Fibroblast of the conjunctiva (primary cell): ENCODE data around the gene KNCN.

Source experiments
- DNase-seq: peaks from one replicate; pipeline ENCODE4 v3.0.0-alpha.2; 2010; ENCODE audit warnings: low read depth

Gene KNCN

DNA sequence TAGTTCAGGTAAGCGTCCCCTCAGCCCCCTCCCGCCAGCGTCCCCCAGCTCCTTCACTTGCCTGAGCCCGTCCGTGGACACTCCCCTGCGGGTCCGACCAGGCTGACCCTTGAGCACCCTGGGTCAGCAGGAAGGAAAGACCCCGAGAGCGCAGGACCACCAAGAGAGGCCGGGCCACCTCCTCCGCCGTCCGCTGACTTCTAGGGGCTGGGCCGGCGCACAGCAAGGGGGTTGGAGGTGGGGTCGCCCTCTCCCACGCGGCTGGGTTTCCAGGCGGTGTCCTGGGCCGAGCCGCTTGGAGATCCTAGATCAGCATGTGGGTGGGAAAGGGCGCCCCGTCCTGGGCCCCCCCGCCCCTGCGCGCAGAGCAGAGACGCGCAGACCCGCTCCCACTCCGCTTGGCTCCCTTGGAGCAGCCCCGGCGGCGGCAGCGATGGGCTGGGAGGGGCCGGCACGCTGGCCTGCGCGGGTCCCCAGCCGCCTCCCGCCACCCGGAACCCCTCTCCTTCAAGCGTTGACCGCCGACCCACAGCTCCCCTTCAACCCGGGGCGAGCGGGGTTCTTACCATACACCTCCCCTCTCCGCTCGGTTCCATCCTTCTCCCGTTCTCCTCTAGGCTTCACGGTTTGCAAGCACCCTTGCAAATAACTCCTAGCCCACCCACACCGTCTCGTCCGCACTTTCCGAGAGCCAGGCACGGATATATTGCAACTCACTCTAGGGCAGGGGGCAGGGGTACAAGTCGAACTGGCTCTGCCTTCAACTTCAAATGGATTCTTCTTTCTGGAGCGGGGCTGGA lies 7.5 kb downstream of the KNCN start:
- no peak for DNase-seq

DNA sequence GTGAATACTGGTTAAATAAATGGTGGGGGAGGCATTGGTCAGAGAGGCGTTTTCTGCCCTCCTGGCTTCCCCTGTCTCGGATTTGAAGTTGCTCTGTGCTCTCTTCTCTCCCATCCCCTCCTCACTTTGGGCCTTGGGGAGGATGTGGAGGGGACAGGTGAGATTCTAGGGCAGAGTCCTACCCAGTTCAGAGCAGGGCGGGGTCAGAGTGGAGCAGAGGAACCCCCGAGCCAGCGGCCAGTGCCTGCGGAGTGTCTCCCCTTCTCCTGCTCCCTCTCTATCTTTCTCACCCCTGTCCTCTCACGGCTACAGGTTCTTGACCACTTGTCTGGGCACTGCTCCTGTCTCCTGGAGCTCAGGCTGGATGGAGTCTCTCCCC lies 8.1 kb downstream of the KNCN start:
- DNase-seq: no peak

DNA sequence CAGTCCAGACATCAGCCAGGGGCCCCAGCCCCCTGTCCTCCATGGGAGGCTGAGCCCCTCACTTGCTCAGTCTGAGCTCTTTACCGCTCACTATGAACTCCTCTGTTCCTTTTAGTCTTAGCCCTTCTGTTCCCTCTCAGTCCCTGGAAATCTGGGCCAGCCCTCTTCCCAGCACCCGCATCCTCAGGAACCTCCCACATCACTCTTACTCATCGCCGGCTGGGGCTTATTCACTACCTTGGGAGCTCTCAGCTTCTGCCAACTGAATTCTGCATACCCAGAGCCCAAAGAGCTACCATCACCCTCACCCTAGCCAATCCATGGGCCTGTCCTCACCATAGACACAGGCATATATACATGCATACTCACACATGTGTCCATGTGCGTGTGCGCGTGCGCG lies 11.5 kb downstream of the KNCN start:
- DNase-seq: peak; percentile 29

DNA sequence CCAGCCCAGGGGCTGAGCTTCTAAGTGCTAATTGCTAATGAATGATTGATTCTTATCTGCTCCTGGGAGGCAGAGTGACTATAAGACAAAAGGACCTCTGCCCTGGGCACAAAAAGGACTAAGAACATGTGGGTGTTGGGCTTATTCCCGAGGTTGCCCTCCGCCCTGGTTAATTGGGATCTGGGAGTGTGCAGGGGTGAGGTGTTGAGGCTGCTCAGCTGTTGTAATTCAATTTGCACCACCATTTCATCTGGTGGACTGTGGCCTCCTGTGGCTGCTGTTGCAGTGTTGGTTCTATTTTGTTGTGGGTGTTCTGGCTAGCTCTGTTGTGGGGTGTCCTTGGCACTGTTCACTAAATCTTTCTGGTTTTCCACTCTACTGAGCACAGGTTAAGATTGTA lies 13.3 kb downstream of the KNCN start:
- DNase-seq: no peak

DNA sequence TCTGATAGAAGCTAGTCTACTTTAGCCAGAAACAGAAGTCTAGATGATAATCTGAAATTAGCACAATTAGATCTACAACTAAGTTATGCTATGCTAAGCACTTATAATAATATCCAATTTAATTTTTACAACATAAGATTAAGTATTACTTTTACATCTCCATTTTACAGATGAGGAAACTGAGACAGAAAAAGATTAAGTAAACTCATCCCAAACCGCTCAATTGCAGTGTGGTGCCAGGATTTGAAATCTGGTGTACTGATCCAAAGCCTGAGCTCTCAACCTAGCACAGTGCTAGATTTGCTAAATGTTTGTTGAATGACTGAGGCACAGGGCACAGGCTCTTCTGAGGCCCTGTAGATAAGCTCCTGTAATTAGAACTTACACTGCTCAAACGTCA lies 13.8 kb downstream of the KNCN start:
- DNase-seq: no peak

DNA sequence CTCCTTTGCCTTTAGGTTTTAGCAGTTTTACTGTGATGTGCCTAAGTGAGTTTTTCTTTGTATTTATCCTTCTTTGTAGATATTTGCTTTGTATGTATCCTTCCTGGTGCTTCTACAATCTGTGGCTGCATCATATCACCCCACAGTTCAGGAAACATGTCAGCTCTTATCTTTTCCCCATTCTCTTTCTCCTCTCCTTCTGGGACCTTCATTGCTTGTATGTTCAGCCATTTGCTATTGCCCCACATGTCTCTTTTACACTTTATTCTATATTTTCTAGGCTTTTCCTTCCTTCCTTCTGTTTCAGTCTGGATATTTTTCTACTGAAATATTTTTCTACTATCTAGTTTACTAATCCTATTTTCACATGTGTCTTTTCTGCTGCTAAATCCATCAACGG lies 14.9 kb downstream of the KNCN start:
- no peak for DNase-seq

DNA sequence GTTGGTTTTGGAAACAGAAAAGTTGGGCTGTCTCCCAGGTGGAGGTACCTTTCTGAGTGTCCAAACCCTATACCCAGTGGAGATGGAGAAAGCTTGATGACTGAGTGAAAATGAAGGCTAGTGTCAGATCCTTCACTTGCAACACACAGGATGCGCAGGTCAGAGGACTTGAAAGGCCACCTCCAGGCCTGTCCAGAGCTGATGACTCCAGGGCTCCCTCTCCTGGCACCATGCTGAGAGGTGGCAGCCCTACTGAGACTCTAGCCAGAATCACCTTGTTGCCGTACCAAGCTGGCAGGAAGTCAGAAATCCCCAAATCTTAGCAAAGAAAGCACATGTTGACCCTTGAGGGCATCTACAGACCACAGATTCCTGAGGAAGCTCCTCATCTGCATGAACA lies 16.4 kb downstream of the KNCN start:
- DNase-seq: no peak

DNA sequence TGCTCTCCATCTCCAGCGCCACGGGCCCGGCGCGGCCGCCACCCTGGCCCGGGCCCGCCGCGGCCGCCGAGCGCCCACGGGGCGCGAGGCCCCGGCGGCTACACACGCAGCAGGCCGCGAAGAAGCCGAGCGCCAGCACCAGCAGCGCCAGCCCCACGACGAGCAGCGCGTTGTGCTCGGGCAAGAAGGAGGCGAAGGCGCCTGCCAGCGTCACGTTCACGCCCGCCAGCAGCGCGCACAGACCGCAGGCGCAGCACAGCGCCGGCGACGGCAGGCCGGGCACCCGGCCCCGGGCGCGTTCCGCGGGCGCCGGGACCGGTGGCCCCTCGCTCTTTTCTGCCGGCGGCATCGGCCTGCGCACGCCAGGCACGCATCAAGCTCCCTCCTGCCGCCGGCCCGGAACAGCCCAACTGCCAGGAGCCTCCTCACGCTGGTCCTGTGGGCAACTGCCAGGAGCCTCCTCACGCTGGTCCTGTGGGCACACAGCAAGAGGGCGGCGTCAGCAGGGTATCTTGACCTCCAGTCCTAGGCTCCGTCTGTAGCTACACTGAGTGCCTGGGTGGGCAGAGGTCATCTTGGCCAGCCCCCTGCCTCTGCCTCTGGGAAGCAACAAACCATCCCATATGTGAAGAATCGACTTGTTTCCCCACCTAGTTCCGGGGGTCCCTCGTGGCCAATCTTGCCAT lies 18.1 kb downstream of the KNCN start:
- no peak for DNase-seq

DNA sequence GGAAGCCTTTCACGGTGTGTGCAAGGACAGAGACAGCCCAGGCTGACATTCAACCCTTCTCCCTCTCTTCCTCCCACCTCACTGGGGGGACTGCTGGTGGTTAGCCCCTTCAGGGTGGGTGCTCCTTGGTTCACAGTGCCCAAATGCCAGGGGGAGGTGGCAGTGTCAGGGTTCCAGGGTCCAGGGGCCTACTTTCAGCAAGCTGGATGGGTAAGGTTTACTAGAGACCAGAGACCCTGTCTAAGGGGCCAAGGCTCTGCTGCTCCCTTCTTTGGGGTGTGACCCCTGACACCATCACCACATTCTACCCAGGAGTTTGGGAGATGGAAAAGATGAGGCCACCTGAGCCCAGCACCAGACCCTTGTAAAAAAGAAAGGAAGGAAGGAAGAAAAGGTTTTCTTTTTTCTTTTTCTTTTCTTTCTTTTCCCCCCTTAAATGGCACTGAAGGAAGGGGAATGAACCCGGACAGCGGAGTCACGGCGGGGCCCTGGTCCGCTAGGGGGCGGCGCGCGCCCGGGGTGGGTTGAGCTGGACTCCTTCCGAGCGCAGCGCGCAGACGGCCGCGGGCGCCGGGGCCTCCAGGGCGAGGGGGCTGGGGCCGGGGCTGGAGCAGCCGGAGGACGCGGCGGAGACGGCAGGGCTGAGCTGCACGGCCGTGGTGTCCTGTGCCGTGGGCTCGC lies 18.8 kb downstream of the KNCN start:
- no peak for DNase-seq

DNA sequence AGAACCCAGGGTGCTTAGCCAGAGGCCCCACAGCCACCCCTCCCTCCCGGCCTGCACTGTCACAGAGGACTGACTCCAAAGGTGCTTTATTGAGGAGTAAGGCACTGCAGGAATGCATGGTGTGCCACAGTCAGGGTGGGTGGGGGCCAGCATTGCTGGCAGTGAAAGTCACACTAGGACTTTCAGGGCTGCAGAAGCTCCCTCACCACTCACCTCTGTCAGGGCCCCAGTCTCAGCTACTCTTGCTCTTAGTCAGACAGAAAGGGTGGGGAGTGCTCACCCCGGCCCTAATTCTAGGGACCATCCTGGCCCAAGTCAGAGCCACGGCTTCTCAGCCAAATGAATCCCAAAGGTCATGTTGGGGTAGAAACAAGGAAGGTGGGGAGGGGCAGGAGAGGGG lies 19.4 kb downstream of the KNCN start:
- DNase-seq: no peak

DNA sequence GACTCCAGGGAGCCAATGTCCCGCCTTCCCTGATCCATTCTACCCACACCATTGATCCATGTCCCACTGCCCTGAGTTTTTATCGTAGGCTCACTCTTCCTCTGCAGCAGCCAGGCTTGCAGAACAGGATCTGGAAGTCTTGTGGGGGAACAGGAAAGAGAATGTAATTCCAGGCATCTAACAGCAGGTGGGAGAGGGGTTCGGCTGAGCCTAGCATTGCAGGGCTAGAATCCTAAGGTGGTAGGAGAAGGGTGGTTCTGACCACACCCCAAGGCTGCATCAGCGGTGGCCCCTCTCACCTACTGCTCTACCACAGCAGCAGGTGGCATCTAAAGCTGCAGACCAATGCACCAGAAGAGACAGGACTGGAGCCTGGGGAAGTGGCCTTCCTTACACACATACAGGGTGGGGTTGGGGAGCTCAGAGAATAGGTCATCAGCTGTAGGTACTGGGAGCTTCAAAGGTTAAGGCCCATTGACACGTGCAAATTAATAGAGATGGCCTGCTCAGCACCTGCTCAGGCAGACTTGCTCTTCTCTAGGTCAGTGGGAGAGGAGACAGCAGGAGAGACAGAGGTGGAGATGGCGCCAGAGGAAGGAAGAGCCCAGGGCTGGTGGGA lies 20.5 kb downstream of the KNCN start:
- no peak for DNase-seq

DNA sequence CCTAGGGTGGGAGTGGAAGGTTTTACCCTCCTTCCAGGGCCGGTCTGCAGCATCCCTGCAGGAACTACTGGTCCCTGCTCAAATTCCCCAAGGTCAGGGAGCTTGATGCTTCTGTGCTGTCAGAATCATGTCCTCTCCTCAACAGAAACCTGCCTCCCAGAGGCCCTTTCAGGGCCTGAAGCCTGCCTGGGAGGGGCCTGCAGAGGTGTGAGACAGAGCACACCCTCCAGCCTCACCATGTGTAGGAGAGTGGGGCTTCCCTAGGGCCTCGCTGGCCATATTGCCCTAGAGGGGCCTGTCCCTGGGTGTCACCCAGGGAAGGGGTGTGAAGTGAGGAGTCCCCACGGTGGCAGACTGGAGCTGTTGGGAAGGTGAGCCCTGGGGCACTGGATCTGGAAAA lies 21.1 kb downstream of the KNCN start:
- DNase-seq: no peak

DNA sequence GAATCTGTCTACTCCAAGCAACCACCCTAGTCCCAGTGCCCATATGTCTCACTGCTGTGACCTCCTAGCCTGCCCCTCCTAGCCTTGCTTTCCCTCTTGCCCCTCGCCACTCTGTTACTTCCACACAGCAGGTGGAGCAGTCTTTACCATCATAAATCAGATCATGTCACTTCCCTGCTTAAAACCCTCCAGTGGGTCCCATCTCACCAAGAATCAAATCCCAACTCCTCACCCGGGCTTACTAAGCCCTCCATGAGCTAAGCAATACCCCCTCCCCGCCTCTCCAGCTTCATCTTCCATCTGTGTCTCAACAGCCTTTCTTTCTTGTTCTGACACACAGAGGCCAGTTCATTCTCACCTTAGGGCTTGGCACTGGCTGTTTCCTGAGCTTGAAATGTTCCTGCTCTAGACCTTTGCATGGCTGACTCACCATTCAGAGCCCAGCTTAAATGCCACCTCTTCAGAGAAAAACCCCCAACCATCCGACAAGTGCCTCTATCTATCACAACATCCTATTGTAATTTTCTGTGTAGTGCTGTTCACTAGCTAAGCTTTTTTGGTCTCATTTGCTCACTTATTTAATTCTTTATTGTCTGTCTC lies 22.3 kb downstream of the KNCN start:
- DNase-seq: no peak

DNA sequence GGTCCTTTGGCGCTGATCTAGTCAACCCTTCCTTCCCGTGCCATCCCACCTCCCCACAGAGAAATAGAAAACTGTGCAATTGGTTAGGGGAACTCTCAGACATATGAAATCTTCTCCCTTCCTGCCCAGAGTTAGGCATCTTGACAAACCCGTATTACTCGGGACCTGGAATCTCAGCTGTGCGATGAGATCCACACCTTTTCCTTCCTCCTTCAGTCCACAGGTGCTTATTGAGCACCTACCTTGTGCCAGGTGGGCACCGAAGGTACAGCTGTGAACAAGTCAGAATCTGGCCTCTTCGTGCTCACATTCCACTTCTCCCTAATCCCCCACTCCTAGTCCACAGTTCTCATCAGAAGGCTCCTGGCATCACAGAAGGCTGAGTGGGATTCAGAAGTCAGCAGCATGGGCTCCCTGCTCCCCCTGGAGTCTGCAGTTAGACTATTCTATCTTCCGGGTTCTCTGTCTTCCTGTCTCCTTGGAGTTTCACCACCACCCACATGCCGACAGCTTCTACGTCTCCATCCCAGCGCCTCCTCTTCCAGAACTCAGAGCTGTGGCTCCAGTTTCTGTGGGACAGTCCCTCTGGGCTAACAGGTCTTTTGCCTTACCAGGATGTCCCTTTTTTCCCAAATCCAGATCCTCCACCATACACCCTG lies 23.0 kb downstream of the KNCN start:
- DNase-seq: no peak

DNA sequence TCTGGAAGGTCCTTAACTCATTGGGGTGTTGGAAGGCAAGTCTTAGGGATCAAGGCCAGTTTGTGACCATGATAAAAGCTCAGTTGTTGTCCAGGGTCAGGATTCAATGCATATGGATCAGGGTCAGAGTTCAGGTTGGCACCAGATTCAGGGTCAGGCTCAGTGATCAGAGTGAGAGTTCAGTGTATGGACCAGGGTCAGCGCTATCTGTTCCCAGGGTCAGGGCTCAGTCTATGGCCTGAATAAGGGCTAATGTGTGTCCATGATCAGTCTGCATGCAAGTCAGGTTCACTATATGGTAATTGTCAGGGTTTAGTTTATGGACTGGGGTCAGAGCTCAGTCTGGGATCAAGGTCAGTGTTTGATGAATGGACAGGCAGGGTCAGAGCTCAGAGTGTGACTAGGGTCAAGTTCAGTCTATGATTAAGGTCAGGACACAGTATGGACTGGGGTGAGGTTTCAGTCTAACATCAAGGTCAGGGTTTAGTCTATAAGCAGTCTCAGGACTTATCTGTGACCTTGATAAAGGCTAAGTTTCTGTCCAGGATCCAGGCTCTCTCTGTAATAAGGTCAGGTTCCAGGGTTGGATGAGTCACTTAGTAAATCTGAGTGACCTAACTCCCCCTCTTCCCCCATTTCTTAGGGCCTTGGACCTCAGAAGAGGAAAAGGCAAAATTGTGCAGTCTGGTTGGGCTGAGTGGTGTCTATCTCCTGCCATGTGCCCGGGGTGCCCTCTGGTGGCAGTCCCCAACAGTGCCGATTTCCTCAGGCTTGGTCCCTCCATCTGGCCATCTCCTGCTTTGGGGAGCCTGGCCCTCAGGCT lies 23.8 kb downstream of the KNCN start:
- DNase-seq: peak; percentile 60

DNA sequence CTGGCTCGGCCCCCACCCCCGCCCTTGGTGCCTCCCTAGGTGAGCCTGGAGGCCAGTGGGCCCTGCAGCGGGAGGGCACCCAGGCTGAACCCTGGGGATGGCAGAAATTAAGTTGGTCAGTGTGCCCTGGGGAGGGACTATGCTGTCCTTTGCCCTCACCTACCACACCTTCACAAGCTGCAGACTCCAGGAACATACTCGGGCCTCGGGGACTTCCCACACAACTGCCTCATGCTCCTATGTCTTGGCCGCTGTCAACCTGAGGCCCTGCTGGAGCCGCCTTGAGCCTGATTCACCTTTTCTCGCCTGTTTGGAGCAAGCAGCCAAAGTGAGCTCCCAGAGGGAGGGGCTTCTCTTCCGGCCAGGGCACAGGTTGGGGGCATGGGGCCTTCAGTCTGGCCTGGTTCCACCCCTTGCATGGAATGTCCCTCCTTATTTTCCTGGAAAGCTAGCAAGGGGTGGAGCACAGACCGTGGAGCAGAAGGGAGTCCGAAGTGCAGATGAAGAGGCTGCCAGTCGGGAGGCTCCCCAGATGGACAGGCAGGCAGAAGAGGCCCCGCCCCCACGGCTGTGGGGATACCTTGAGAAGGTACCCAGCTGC lies 24.7 kb downstream of the KNCN start:
- no peak for DNase-seq

DNA sequence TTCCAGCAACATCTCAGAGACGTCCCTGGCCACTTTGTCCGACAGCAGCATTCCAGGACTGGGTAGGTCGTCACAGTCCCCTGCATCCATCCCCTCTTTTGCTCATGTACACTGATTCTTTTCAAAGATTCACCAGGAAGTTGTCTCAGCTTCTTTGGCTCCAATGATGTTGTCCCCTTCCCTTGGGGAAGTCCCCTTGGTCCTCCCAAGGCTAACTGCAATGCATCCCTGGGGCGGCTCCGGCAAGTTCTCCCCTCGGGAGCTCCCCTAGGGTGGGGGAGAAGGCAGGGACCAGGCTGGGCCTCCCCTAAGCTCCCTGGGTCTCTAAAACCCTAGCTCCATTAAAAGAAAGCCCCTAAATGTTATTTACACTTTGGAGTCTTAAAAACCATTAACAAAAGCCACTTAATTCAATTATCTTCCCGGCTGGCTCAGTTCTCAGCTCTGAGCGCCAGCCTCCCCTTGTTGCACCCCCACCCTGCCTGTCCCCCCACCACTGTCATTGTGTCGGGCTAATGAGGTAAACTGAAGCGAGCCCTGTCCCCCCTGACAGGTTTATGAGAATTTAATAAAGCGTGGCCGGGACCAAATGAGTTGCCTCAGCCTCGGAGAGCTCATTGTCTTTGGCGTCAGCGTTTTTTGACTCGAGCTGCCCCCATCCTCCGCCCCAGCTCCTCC lies 25.3 kb downstream of the KNCN start:
- DNase-seq: no peak

DNA sequence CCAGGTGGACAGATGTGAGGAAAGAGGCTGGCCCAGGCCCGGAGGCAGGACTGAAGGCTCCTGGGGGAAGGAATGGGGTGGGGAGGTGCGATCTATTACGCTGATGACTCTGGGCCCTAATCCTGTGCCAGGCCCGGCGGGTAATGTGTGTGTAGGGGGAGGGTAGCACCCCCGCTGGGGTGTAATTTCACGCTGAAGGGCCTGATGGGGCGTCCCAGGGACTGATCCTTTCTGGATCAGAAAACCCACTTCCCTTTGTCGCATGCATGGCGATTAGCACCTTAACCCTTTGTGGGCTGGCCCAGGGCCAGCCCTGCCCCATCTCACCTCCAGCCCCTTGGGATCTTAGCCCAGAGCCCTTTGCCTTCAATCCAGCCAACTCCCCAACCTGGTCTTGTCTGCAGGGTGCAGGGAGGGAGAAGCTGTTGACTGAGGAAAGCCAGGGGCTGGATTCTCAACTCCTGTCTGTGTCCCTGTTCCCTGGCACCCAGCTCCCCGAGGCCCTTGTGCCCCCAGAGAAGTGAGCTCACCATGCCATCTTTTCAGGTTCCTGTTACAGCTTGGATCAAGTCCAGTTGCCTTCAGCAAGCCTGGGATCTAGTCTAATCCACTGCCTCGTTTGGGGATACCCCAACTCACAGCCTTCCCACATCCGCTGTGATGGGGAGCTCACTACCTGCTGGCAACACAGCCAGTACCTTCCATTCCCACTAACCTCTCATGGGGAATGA lies 26.0 kb downstream of the KNCN start:
- no peak for DNase-seq

DNA sequence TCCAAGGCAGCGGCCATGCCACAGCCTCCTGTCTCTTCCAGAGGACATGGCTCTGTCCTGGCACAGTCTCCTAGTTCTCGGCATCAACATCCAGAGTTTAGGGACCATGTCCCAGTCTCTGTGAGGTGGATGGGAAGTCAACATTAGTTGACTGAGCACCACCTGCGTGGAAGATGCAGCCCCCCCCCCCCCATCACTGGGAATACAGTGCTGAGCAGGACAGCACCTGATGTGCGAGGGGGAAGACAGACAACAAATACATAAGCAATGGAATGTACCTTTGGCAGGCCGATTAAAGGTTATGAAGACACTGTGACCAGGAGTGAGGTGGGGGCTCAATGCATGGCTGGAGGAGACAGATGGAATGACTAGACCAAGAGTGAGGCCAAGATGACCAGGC lies 26.6 kb downstream of the KNCN start:
- DNase-seq: no peak
